ENCODE results near the gene GPR61.

Gene GPR61

GRCh38 chr1:109529881-109530456 is 9.7 kb upstream of the GPR61 start:
- H3K36me3 ChIP-seq (ENCODE audit: control insufficient read depth, insufficient read depth, low read length), result no peaks in the 10 kb centered on the region
- peaks cover 6% of the 10 kb centered on the region; the same call in 1 of the 2 replicates for H3K4me1 ChIP-seq (ENCODE audit: control insufficient read depth, insufficient read depth, low read length)
- H3K27ac ChIP-seq (ENCODE audit: low read depth, low read length), result no peak overlapping the region
- no peak overlapping the region for H3K4me3 ChIP-seq (ENCODE audit: low read depth, low read length)
- no peaks in the 10 kb centered on the region for H3K27me3 ChIP-seq (ENCODE audit: control insufficient read depth, insufficient read depth, low read length)
- H3K9ac ChIP-seq (ENCODE audit: low read depth, low read length), result no peak overlapping the region
- no peaks in the 10 kb centered on the region for H3K9me3 ChIP-seq (ENCODE audit: control insufficient read depth, insufficient read depth, low read length)

DNA sequence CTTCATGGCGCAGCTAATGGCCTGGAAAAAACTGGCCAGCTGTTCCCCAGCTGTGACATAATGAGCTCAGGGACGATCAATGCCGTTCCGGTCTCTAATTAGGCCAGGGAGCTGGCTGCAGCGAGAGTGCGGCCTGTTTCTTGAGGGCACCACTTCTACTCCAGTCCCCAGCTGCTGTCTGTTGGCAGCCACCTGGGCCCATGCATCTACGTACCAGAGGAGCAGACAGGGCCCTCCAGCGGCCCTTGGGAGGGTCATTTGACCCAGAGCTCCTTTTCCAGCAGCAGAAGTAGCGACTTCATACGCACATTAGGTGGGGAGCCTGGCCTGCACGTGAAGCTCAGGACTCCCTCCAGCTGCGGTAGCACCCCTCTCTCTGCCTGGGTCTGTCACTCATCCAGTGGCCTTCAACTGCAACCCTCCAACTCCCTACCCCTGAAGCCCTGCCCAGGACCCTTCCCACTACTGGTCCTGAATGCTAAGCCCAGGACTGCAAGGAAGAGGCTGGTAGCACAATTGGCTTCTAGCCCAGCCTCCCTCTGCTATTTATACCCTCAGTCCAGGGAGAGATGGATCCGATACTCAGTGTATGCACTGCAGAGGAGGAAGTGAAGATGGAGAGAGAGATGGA is 9.1 kb upstream of the GPR61 start:
- Histone ChIP-seq H3K4me3 (ENCODE audit: low read depth, low read length) (no peak overlapping the region), H3K4me1 (ENCODE audit: control insufficient read depth, insufficient read depth, low read length) (peaks cover 6% of the 10 kb centered on the region; the same call in 1 of the 2 replicates), H3K36me3 (ENCODE audit: control insufficient read depth, insufficient read depth, low read length) (no peaks in the 10 kb centered on the region), H3K9me3 (ENCODE audit: control insufficient read depth, insufficient read depth, low read length) (no peaks in the 10 kb centered on the region), H3K9ac (ENCODE audit: low read depth, low read length) (no peak overlapping the region), H3K27me3 (ENCODE audit: control insufficient read depth, insufficient read depth, low read length) (no peaks in the 10 kb centered on the region), H3K27ac (ENCODE audit: low read depth, low read length) (no peak overlapping the region)

- Histone ChIP-seq H3K4me1 (ENCODE audit: control insufficient read depth, insufficient read depth, low read length) (peaks cover 6% of the 10 kb centered on the region; the same call in 1 of the 2 replicates), H3K9me3 (ENCODE audit: control insufficient read depth, insufficient read depth, low read length) (no peaks in the 10 kb centered on the region)
These were observed 8.3 kb upstream of the GPR61 start for GRCh38 chr1:109531380-109531779.

GRCh38 chr1:109531826-109532364 is 7.8 kb upstream of the GPR61 start:
- Histone ChIP-seq H3K4me3 (ENCODE audit: low read depth, low read length) (no peak overlapping the region), H3K9ac (ENCODE audit: low read depth, low read length) (no peak overlapping the region), H3K36me3 (ENCODE audit: control insufficient read depth, insufficient read depth, low read length) (no peaks in the 10 kb centered on the region), H3K27ac (ENCODE audit: low read depth, low read length) (no peak overlapping the region), H3K4me1 (ENCODE audit: control insufficient read depth, insufficient read depth, low read length) (peaks cover 6% of the 10 kb centered on the region; the same call in 1 of the 2 replicates), H3K9me3 (ENCODE audit: control insufficient read depth, insufficient read depth, low read length) (no peaks in the 10 kb centered on the region), H3K27me3 (ENCODE audit: control insufficient read depth, insufficient read depth, low read length) (no peaks in the 10 kb centered on the region)

More at GRCh38 chr1:109531380-109531779, 8.3 kb upstream of the GPR61 start:
- no peak overlapping the region for H3K27ac ChIP-seq (ENCODE audit: low read depth, low read length)
- H3K9ac ChIP-seq (ENCODE audit: low read depth, low read length), result no peak overlapping the region
- no peaks in the 10 kb centered on the region for H3K36me3 ChIP-seq (ENCODE audit: control insufficient read depth, insufficient read depth, low read length)
- no peak overlapping the region for H3K4me3 ChIP-seq (ENCODE audit: low read depth, low read length)
- no peaks in the 10 kb centered on the region for H3K27me3 ChIP-seq (ENCODE audit: control insufficient read depth, insufficient read depth, low read length)

DNA sequence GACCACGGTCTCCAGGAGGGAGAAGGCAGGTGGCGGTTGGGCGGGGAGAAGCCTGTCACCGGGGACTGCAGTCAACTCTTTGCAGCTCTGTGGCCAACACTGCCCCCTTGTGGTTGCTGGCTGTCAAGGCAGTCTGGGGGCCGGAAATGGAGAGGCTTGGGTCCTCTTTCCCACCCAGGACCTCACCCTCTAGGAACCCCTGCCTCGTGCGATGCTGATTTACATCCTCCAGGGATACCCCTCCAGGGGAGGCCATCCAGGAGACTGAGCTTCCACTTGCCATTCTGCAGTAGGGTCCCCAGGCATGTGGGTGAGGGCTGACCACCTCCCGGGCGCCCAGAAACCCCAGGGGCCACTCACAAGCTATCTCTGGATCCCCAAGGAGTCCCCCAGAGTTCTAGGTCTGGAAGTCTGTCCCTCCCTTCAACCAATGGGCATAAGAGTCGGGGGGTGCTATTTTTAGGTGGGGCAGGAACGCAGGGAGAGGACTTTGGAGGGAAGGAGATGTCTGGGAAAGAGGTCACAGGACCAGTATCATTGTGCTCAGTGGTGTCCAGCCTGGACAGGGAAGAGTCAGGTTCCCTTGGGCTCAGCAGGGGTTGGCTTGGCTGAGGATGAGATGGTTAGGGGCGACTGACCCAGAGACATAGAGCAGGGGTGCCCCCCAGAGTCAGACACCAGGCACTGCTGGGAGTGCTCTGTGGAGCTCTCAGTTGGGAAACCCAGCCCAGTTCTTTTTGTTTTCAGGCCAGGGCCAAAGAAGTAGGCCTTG is 7.1 kb upstream of the GPR61 start:
- Histone ChIP-seq H3K36me3 (ENCODE audit: control insufficient read depth, insufficient read depth, low read length) (no peaks in the 10 kb centered on the region), H3K9ac (ENCODE audit: low read depth, low read length) (no peak overlapping the region), H3K27ac (ENCODE audit: low read depth, low read length) (no peak overlapping the region), H3K9me3 (ENCODE audit: control insufficient read depth, insufficient read depth, low read length) (no peaks in the 10 kb centered on the region), H3K4me1 (ENCODE audit: control insufficient read depth, insufficient read depth, low read length) (peaks cover 6% of the 10 kb centered on the region; the same call in 1 of the 2 replicates), H3K27me3 (ENCODE audit: control insufficient read depth, insufficient read depth, low read length) (no peaks in the 10 kb centered on the region), H3K4me3 (ENCODE audit: low read depth, low read length) (no peak overlapping the region)

- no peaks in the 10 kb centered on the region for H3K27me3 ChIP-seq (ENCODE audit: control insufficient read depth, insufficient read depth, low read length)
- peaks cover 6% of the 10 kb centered on the region; the same call in 1 of the 2 replicates for H3K4me1 ChIP-seq (ENCODE audit: control insufficient read depth, insufficient read depth, low read length)
- no peaks in the 10 kb centered on the region for H3K36me3 ChIP-seq (ENCODE audit: control insufficient read depth, insufficient read depth, low read length)
- H3K9ac ChIP-seq (ENCODE audit: low read depth, low read length), result no peak overlapping the region
- no peak overlapping the region for H3K27ac ChIP-seq (ENCODE audit: low read depth, low read length)
- no peaks in the 10 kb centered on the region for H3K9me3 ChIP-seq (ENCODE audit: control insufficient read depth, insufficient read depth, low read length)
- no peak overlapping the region for H3K4me3 ChIP-seq (ENCODE audit: low read depth, low read length)
These were observed 5.3 kb upstream of the GPR61 start for GRCh38 chr1:109534307-109534858.

GRCh38 chr1:109535481-109535880 is 4.2 kb upstream of the GPR61 start:
- no peak overlapping the region for H3K27ac ChIP-seq (ENCODE audit: low read depth, low read length)
- no peak overlapping the region for H3K4me3 ChIP-seq (ENCODE audit: low read depth, low read length)
- H3K9ac ChIP-seq (ENCODE audit: low read depth, low read length), result no peak overlapping the region

DNA sequence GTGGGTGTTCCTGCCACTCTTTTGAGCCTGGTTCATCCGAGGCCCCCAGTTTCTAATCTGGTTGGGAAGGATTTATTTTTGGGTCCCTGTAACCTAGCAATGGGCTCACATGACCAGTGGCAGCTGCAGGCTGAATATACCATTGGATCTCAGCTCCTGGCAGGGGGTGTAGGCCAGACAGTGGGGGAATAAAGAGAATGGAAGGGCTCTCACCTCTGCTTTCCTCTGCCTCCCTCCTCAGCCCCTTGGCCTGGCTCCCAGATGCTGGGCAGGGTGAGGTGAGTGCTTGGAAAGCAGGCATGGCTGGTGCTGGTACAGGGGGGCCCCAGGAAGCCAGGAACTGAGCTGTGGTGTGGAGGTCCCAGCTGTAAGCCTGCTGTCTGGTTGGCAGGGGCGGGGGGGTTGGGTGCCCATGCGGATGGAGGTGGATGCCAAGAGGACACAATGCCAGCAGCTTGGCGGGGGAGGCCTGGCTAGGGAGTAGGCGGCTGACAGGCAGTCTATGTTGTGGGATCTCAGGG is 3.6 kb upstream of the GPR61 start:
- no peaks in the 10 kb centered on the region for H3K36me3 ChIP-seq (ENCODE audit: control insufficient read depth, insufficient read depth, low read length)
- H3K9me3 ChIP-seq (ENCODE audit: control insufficient read depth, insufficient read depth, low read length), result no peaks in the 10 kb centered on the region
- H3K27ac ChIP-seq (ENCODE audit: low read depth, low read length), result no peak overlapping the region

More at GRCh38 chr1:109535481-109535880, 4.2 kb upstream of the GPR61 start:
- no peaks in the 10 kb centered on the region for H3K36me3 ChIP-seq (ENCODE audit: control insufficient read depth, insufficient read depth, low read length)
- no peaks in the 10 kb centered on the region for H3K27me3 ChIP-seq (ENCODE audit: control insufficient read depth, insufficient read depth, low read length)
- peaks cover 8% of the 10 kb centered on the region; the same call in 1 of the 2 replicates for H3K4me1 ChIP-seq (ENCODE audit: control insufficient read depth, insufficient read depth, low read length)
- H3K9me3 ChIP-seq (ENCODE audit: control insufficient read depth, insufficient read depth, low read length), result no peaks in the 10 kb centered on the region

GRCh38 chr1:109537450-109538178 is 2.1 kb upstream of the GPR61 start:
- Histone ChIP-seq H3K9ac (ENCODE audit: low read depth, low read length) (no peak overlapping the region), H3K9me3 (ENCODE audit: control insufficient read depth, insufficient read depth, low read length) (no peaks in the 10 kb centered on the region), H3K36me3 (ENCODE audit: control insufficient read depth, insufficient read depth, low read length) (no peaks in the 10 kb centered on the region), H3K4me3 (ENCODE audit: low read depth, low read length) (no peak overlapping the region), H3K27ac (ENCODE audit: low read depth, low read length) (no peak overlapping the region), H3K27me3 (ENCODE audit: control insufficient read depth, insufficient read depth, low read length) (no peaks in the 10 kb centered on the region), H3K4me1 (ENCODE audit: control insufficient read depth, insufficient read depth, low read length) (peaks cover 6% of the 10 kb centered on the region; the same call in 1 of the 2 replicates)

More for the DNA sequence above, 3.6 kb upstream of the GPR61 start:
- Histone ChIP-seq H3K4me1 (ENCODE audit: control insufficient read depth, insufficient read depth, low read length) (peaks cover 8% of the 10 kb centered on the region; the same call in 1 of the 2 replicates), H3K4me3 (ENCODE audit: low read depth, low read length) (no peak overlapping the region), H3K9ac (ENCODE audit: low read depth, low read length) (no peak overlapping the region), H3K27me3 (ENCODE audit: control insufficient read depth, insufficient read depth, low read length) (no peaks in the 10 kb centered on the region)

Measured in HUES48 (cell line).